GM18951 (cell line): Measurements from ENCODE around the gene UNC5C.

Source experiments
- POLR2A ChIP-seq: IDR thresholded peaks from 4 replicates; pipeline ENCODE4 v1.6.1; 2011; ENCODE audit warnings: mild to moderate bottlenecking; ENCODE audit not compliant: insufficient read length, insufficient read depth; ENCODE audit errors: extremely low read depth
- in situ Hi-C: fragments of 300-500 bp; cut with MboI; formaldehyde crosslinking; loops from one replicate; pipeline ENCODE4 v1.12.0; 2022; ENCODE audit warnings: low sequenced_read_pairs, mixed read lengths, inconsistent platforms; ENCODE audit not compliant: unreplicated experiment

The UNC5C gene

GRCh38 chr4:95551653-95552052, 2.9 kb upstream of the UNC5C start:
- TF ChIP-seq POLR2A, result no peak
- in situ Hi-C loops, result no loop called here

GRCh38 chr4:95550115-95550987, 1.6 kb upstream of the UNC5C start:
- in situ Hi-C loops, result no loop called here

GRCh38 chr4:95549246-95550114, 707 bp upstream of the UNC5C start:
- TF ChIP-seq POLR2A, result no peak
- in situ Hi-C loops, result no loop called here

More at GRCh38 chr4:95550115-95550987, 1.6 kb upstream of the UNC5C start:
- TF ChIP-seq POLR2A, result no peak

- in situ Hi-C loops, result no loop called here
Observed at GRCh38 chr4:95547715-95548471, 880 bp downstream of the UNC5C start.

GRCh38 chr4:95546866-95547714, 1.7 kb downstream of the UNC5C start:
- in situ Hi-C loops, result no loop called here
- no peak for TF ChIP-seq POLR2A

More at GRCh38 chr4:95547715-95548471, 880 bp downstream of the UNC5C start:
- TF ChIP-seq POLR2A, result no peak

- in situ Hi-C loops, result no loop called here
- no peak for TF ChIP-seq POLR2A
Observed at GRCh38 chr4:95546221-95546620, 2.6 kb downstream of the UNC5C start.

GRCh38 chr4:95545546-95545945, 3.2 kb downstream of the UNC5C start:
- in situ Hi-C loops, result no loop called here
- TF ChIP-seq POLR2A, result no peak

GRCh38 chr4:95544113-95545103, 4.4 kb downstream of the UNC5C start:
- in situ Hi-C loops, result no loop called here
- TF ChIP-seq POLR2A, result no peak

- in situ Hi-C loops, result no loop called here
- no peak for TF ChIP-seq POLR2A
Observed at GRCh38 chr4:95541889-95542607, 6.7 kb downstream of the UNC5C start.

GRCh38 chr4:95541094-95541493, 7.7 kb downstream of the UNC5C start:
- TF ChIP-seq POLR2A, result no peak
- in situ Hi-C loops, result no loop called here
